H9 (cell line): ENCODE data around the gene PC. TPM values are rescaled to one million over a fixed set of nuclear protein-coding genes. Genes with fewer than 3 reads are reported as not detected.

Experiments
- DNase-seq: peaks from one replicate; pipeline ENCODE4 v3.0.0-alpha.2; 2017
- H2AFZ ChIP-seq: one replicate; pipeline ENCODE4 v1.6.1; 2013; ENCODE audit warnings: mild to moderate bottlenecking, low read length, control low read depth, moderate library complexity
- H2AK5ac ChIP-seq: 2 replicates; pipeline ENCODE4 v1.6.1; 2013; ENCODE audit warnings: low read length, control low read depth, mixed read lengths; ENCODE audit not compliant: insufficient read length
- H2BK120ac ChIP-seq: one replicate; pipeline ENCODE4 v1.6.1; 2013; ENCODE audit warnings: low read depth, mild to moderate bottlenecking, low read length, control low read depth, inconsistent platforms; ENCODE audit not compliant: poor library complexity, severe bottlenecking
- H2BK12ac ChIP-seq: 2 replicates; pipeline ENCODE4 v1.6.1; 2013; ENCODE audit warnings: low read length, control low read depth, mixed read lengths, low read depth; ENCODE audit not compliant: insufficient read length
- H2BK15ac ChIP-seq: 2 replicates; pipeline ENCODE4 v1.6.1; 2013; ENCODE audit warnings: low read depth, low read length, control low read depth
- H2BK20ac ChIP-seq: one replicate; pipeline ENCODE4 v1.6.1; 2013; ENCODE audit warnings: low read depth, mild to moderate bottlenecking, low read length, control low read depth, inconsistent platforms; ENCODE audit not compliant: poor library complexity, severe bottlenecking
- H2BK5ac ChIP-seq: 2 replicates; pipeline ENCODE4 v1.6.1; 2013; ENCODE audit warnings: low read length, control low read depth, mixed read lengths; ENCODE audit not compliant: insufficient read length
- H3K14ac ChIP-seq: 2 replicates; pipeline ENCODE4 v1.6.1; 2013; ENCODE audit warnings: low read length, control low read depth; ENCODE audit not compliant: insufficient read depth
- H3K18ac ChIP-seq: 2 replicates; pipeline ENCODE4 v1.6.1; 2013; ENCODE audit warnings: low read depth, mild to moderate bottlenecking, mixed read lengths, low read length, control low read depth; ENCODE audit not compliant: insufficient read length
- H3K23ac ChIP-seq: 2 replicates; pipeline ENCODE4 v1.6.1; 2013; ENCODE audit warnings: low read length, control low read depth, mixed read lengths, low read depth; ENCODE audit not compliant: insufficient read length
- H3K23me2 ChIP-seq: 2 replicates; pipeline ENCODE4 v1.6.1; 2013; ENCODE audit warnings: low read depth, mild to moderate bottlenecking, mixed read lengths, low read length, control low read depth; ENCODE audit not compliant: insufficient read length, poor library complexity, severe bottlenecking
- H3K27ac ChIP-seq: 2 replicates; pipeline ENCODE4 v1.5.1; 2013; ENCODE audit warnings: low read length, control low read depth, mixed read lengths, low read depth; ENCODE audit not compliant: insufficient read length
- H3K27me3 ChIP-seq: 2 replicates; pipeline ENCODE4 v1.6.1; 2013; ENCODE audit warnings: low read length, control low read depth, inconsistent platforms; ENCODE audit not compliant: insufficient read depth
- H3K4ac ChIP-seq: 2 replicates; pipeline ENCODE4 v1.6.1; 2013; ENCODE audit warnings: low read depth, mild to moderate bottlenecking, control low read depth, inconsistent platforms, low read length, moderate library complexity
- H3K4me1 ChIP-seq: 2 replicates; pipeline ENCODE4 v1.6.1; 2013; ENCODE audit warnings: low read length, control low read depth, inconsistent platforms; ENCODE audit not compliant: insufficient read depth
- H3K4me2 ChIP-seq: 2 replicates; pipeline ENCODE4 v1.6.1; 2013; ENCODE audit warnings: low read length, control low read depth, mixed read lengths; ENCODE audit not compliant: insufficient read length, insufficient read depth
- H3K56ac ChIP-seq: 2 replicates; pipeline ENCODE4 v1.6.1; 2013; ENCODE audit warnings: low read depth, mild to moderate bottlenecking, mixed read lengths, low read length, control low read depth; ENCODE audit not compliant: insufficient read length
- H3K79me1 ChIP-seq: 2 replicates; pipeline ENCODE4 v1.6.1; 2013; ENCODE audit warnings: low read depth, mild to moderate bottlenecking, moderate library complexity, low read length, control low read depth, inconsistent platforms; ENCODE audit not compliant: insufficient read depth, poor library complexity, severe bottlenecking
- H3K79me2 ChIP-seq: 2 replicates; pipeline ENCODE4 v1.6.1; 2013; ENCODE audit warnings: low read length, control low read depth, inconsistent platforms; ENCODE audit not compliant: insufficient read depth
- H3K9ac ChIP-seq: 2 replicates; pipeline ENCODE4 v1.6.1; 2013; ENCODE audit warnings: low read length, control low read depth, mixed read lengths; ENCODE audit not compliant: insufficient read length; ENCODE audit errors: extremely low read depth
- H3K9me3 ChIP-seq: one replicate; pipeline ENCODE4 v1.6.1; 2013; ENCODE audit warnings: low read depth, low read length, inconsistent platforms; ENCODE audit not compliant: control insufficient read depth
- H3T11ph ChIP-seq: one replicate; pipeline ENCODE4 v1.6.1; 2013; ENCODE audit warnings: mild to moderate bottlenecking, low read length, control low read depth, inconsistent platforms
- H4K20me1 ChIP-seq: one replicate; pipeline ENCODE4 v1.6.1; 2013; ENCODE audit not compliant: control insufficient read depth, insufficient read length, insufficient read depth
- H4K5ac ChIP-seq: 2 replicates; pipeline ENCODE4 v1.6.1; 2013; ENCODE audit warnings: low read depth, mild to moderate bottlenecking, mixed read lengths, low read length, control low read depth; ENCODE audit not compliant: insufficient read length
- H4K8ac ChIP-seq: replicated peaks from 2 replicates; pipeline ENCODE4 v1.6.1; 2013; ENCODE audit warnings: low read length, control low read depth, mixed read lengths, low read depth; ENCODE audit not compliant: insufficient read length
- H4K91ac ChIP-seq: 2 replicates; pipeline ENCODE4 v1.6.1; 2013; ENCODE audit warnings: low read depth, mild to moderate bottlenecking, moderate library complexity, mixed read lengths, low read length, control low read depth; ENCODE audit not compliant: insufficient read length
- H3K27ac Mint-ChIP-seq, 3 experiments: 2 replicates in 2 of 3; 3 replicates in 1 of 3; pipeline ENCODE4 v1.8.0; 2020 to 2021; ENCODE audit warnings: mixed read lengths in 3 of 3, mild to moderate bottlenecking in 1 of 3, moderate library complexity in 1 of 3
- H3K27me3 Mint-ChIP-seq: 2 replicates; pipeline ENCODE4 v1.8.0; 2021; ENCODE audit warnings: low read depth, mild to moderate bottlenecking, moderate library complexity, mixed read lengths
- H3K36me3 Mint-ChIP-seq, 3 experiments: 2 replicates in 2 of 3; 3 replicates in 1 of 3; pipeline ENCODE4 v1.8.0; 2020 to 2021; ENCODE audit warnings: low read depth in 3 of 3, mixed read lengths in 3 of 3; ENCODE audit not compliant: insufficient read depth in 1 of 3
- H3K4me1 Mint-ChIP-seq, 2 experiments: 2 replicates each; pipeline ENCODE4 v1.8.0; 2020; ENCODE audit warnings: mixed read lengths in 2 of 2
- H3K4me3 Mint-ChIP-seq, 2 experiments: 2 replicates in 1 of 2; 3 replicates in 1 of 2; pipeline ENCODE4 v1.8.0; 2020 to 2021; ENCODE audit warnings: mild to moderate bottlenecking in 2 of 2, mixed read lengths in 2 of 2, moderate library complexity in 1 of 2
- H3K9me3 Mint-ChIP-seq, 2 experiments: 2 replicates in 1 of 2; 3 replicates in 1 of 2; pipeline ENCODE4 v1.8.0; 2020; ENCODE audit warnings: mild to moderate bottlenecking in 2 of 2, mixed read lengths in 2 of 2, moderate library complexity in 1 of 2
- WGBS: extraction: QIAGEN DNeasy Blood & Tissue Kit; methylation state at CpG from one replicate; pipeline ENCODE4 v1.1.7; 2013; ENCODE audit warnings: missing lambda C conversion rate, low lambda C conversion rate, mixed read lengths; ENCODE audit not compliant: insufficient read length; ENCODE audit errors: extremely low coverage; 5-methylcytosine and 5-hydroxymethylcytosine counted together
- total RNA-seq: library from RNA; stranded (reverse); gene quantifications from 2 replicates; pipeline ENCODE4 v1.2.1, GENCODE V29; 2021
- TF ChIP-seq, protein P1 (sequence below): fragments of 200-600 bp; sonication (generic); conservative IDR thresholded peaks from 3 replicates; pipeline ENCODE4 v1.8.0; 2021; ENCODE audit warnings: antibody characterized with exemption, mild to moderate bottlenecking

PC gene
- total RNA-seq, 1 experiment from 2014 or later, result 32.6 TPM

DNA sequence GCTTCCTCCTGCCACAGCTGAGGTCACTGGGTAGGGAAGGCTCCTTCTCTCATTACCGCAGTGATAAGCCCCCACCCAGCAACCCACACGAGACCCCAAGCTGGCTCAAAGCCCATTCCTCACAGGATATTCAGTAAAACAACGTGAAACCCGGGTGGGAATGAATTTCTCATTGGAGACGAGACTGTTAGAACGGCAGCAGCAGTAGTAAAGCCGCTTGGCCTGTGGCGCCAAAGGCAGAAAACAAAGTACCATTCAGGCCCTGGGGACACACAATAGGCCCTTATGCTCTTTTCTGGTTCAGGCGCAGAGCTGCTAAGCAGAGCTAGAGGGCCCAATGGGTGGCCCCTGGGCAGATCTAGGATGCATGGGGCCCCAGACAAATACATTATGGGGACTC is 45.3 kb downstream of the PC start:
- Histone ChIP-seq H4K8ac (no peak overlapping the region), H4K20me1 (no peaks in the 10 kb centered on the region), H2BK12ac (no peak overlapping the region), H3K27ac (no peak overlapping the region), H3K4me2 (no peak overlapping the region), H2BK15ac (no peak overlapping the region), H3K4ac (no peak overlapping the region), H3K79me1 (no peaks in the 10 kb centered on the region), H3K9me3 (no peaks in the 10 kb centered on the region), H3K23ac (no peak overlapping the region), H3K79me2 (no peaks in the 10 kb centered on the region), H3K14ac (no peak overlapping the region), H2AK5ac (no peak overlapping the region), H3K27me3 (no peaks in the 10 kb centered on the region), H4K91ac (no peak overlapping the region), H3K23me2 (no peaks in the 10 kb centered on the region), H2BK120ac (no peak overlapping the region), H3K4me1 (peaks cover 12% of the 10 kb centered on the region; the same call in 1 of the 2 replicates), H2AFZ (no peak overlapping the region), H3T11ph (no peak overlapping the region), H3K18ac (peak overlapping the region; percentile 46), H3K9ac (peak overlapping the region; percentile 9), H2BK20ac (no peak overlapping the region), H3K56ac (no peak overlapping the region), H2BK5ac (no peak overlapping the region), H4K5ac (no peak overlapping the region)
- H3K27me3 Mint-ChIP-seq, result no peaks in the 10 kb centered on the region
- TF ChIP-seq, protein P1, sequence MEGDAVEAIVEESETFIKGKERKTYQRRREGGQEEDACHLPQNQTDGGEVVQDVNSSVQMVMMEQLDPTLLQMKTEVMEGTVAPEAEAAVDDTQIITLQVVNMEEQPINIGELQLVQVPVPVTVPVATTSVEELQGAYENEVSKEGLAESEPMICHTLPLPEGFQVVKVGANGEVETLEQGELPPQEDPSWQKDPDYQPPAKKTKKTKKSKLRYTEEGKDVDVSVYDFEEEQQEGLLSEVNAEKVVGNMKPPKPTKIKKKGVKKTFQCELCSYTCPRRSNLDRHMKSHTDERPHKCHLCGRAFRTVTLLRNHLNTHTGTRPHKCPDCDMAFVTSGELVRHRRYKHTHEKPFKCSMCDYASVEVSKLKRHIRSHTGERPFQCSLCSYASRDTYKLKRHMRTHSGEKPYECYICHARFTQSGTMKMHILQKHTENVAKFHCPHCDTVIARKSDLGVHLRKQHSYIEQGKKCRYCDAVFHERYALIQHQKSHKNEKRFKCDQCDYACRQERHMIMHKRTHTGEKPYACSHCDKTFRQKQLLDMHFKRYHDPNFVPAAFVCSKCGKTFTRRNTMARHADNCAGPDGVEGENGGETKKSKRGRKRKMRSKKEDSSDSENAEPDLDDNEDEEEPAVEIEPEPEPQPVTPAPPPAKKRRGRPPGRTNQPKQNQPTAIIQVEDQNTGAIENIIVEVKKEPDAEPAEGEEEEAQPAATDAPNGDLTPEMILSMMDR, result no peak
- H3K9me3 Mint-ChIP-seq, result no peaks in the 10 kb centered on the region
- peak overlapping the region in 2 of 3 experiments; percentile 93 to 95; a peak in 5 of 7 replicates for H3K27ac Mint-ChIP-seq
- H3K36me3 Mint-ChIP-seq, result peaks cover 0 to 1% (median 0%) of the 10 kb centered on the region in 3 experiments; a peak in 1 of 7 replicates
- H3K4me1 Mint-ChIP-seq, result peaks cover 48 to 57% of the 10 kb centered on the region in 2 experiments
- no CpG with 5 or more reads among the region's 9 CpGs for WGBS
- DNase-seq, result no peak
- H3K4me3 Mint-ChIP-seq, result no peak overlapping the region
